Keratinocyte (primary cell): ENCODE results near the gene LRCH3.

Experiments
- CTCF ChIP-seq, 3 experiments: IDR thresholded peaks in 1 of 3; conservative IDR thresholded peaks in 1 of 3; optimal IDR thresholded peaks in 1 of 3; 2 replicates in 2 of 3; 3 replicates in 1 of 3; pipeline versions ENCODE3 to v1.5.1; 2011; ENCODE audit warnings: low read length in 3 of 3, mild to moderate bottlenecking in 3 of 3, moderate library complexity in 2 of 3, control low read depth in 1 of 3, inconsistent platforms in 1 of 3; ENCODE audit not compliant: insufficient read depth in 2 of 3; ENCODE audit errors: extremely low read depth in 1 of 3
- EZH2 ChIP-seq: IDR thresholded peaks from one replicate; pipeline ENCODE4 v1.6.1; 2012; ENCODE audit warnings: inconsistent platforms, mild to moderate bottlenecking, low read length, moderate library complexity

GRCh38 chr3:197749601-197750395 lies 41.3 kb upstream of the LRCH3 start, which contains the start of gene FYTTD1:
- peak; percentile 18 to 67 (median 41) for TF ChIP-seq CTCF (optimal IDR thresholded peaks at IDR 0.05 in 1 of 3, IDR thresholded peaks at IDR 0.05 in 1 of 3, conservative IDR thresholded peaks at IDR 0.05 in 1 of 3; ENCODE audit: extremely low read depth in 1 of 3, insufficient read depth in 2 of 3, low read length in 3 of 3)
- no peak for TF ChIP-seq EZH2
